NCI-H69 (cell line): ENCODE data around the gene CYYR1.

Experiments
- DNase-seq: peaks from one replicate; lab custom pipeline; 2025; lab: John Stamatoyannopoulos, UW

The CYYR1 gene

GRCh38 chr21:26572702-26573381 is at the start of gene CYYR1:
Gene CYYR1, minus strand, starts transcription at chr21:26573286. Its CDS starts 346 bp downstream, at chr21:26572940.
- DNase-seq = no peak

DNA sequence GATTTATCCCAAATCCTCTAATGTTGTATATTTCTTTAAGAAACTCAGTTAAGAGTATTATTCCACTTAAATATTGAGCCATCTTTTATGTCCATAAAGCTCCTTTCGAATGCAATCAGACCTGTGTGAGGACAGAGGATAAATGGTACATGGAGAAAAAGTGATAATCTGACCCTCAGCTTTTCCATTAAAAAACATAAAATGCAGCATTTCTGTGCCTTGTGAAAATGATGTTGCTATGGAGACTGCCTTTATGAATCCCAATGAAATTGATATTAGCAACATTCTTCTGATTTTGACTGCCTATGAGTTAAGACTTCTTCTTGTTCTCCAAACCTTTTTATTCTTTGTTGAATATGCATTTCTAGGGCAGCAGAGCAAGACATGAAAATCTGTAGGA is 44.1 kb upstream of the CYYR1 start:
- DNase-seq = no peak

DNA sequence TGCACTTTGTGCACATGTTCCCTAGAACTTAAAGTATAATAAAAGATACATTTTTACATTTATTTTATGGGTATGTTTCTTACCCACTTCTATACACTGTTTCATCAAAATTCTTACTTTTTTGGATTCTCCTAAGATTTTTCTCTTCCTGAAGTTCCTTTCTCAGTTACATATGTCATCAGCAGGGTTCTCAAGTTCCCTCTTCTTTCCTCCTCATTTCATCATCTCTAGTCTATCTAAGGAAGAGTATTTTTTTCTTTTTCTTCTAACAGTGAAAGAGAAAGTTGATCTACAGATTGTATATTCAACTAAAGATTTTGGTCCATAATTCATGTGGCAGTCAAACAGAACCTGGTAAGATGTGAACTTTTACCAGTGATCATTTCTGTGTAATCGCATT is 41.2 kb upstream of the CYYR1 start:
- DNase-seq = no peak

GRCh38 chr21:26599261-26599660 is 26.2 kb upstream of the CYYR1 start:
- DNase-seq = no peak

- DNase-seq = no peak
Measured at GRCh38 chr21:26597981-26598380, 24.9 kb upstream of the CYYR1 start.

DNA sequence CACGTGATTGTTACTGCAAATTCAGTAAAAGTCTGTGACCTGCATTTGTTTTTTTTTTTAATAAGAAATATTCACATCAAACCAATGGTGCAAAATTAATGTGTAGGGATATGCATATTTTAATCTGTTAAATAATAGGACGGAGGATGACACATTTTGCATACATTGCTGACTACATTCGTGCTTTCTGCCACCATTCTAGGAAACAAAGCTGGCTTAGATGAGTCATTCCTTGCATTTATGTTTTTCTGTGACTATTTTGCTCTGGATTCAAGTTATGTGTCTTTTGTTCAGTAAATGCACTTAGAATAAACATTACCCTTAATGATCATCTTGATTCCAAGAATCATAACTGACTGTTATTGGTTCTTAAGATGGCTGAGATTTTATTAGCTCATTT is 23.9 kb upstream of the CYYR1 start:
- DNase-seq = no peak

DNA sequence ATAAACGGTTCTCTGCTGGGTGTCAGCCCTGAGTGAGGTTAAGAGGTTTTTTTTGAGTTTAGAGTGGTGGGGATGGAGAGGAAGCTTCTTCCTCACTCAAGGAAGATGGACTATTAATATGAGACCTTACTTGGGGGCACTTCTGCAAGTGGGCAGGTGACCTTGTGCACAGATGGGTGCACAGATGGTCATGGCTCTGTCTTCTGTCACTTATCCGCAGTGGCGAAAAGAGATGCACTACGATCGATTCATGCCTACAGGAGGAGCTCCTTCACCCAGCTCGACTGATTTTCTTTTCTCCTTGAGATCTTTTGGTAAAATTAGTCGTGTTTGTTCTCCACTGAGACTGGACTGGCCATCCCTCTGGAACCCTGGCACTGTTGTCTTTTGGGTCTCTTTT is 22.9 kb upstream of the CYYR1 start:
- DNase-seq = no peak

GRCh38 chr21:26593800-26594199 is 20.7 kb upstream of the CYYR1 start:
- no peak for DNase-seq

DNA sequence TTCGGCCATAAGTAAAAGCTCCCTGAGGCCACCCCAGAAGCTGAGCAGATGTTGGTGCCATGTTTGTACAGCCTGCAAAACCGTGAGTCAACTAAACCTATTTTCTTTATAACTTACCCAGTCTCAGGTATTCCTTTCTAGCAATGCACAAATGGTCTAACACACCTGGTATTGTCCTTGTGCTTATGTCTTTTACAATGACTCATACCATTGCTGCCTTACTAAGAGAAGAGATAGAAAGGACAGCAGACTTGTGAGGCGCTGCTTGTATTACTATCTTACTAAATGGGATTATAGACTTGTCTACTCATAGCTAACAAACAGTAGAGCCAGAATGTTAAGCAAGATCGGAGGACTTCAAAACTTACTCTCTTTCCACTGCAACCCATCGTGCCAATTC is 18.5 kb upstream of the CYYR1 start:
- DNase-seq = no peak

GRCh38 chr21:26588446-26588845 is 15.4 kb upstream of the CYYR1 start:
- no peak for DNase-seq

GRCh38 chr21:26587736-26588201 is 14.7 kb upstream of the CYYR1 start:
- DNase-seq = no peak

- DNase-seq = no peak
Measured at GRCh38 chr21:26583769-26584168, 10.7 kb upstream of the CYYR1 start.

DNA sequence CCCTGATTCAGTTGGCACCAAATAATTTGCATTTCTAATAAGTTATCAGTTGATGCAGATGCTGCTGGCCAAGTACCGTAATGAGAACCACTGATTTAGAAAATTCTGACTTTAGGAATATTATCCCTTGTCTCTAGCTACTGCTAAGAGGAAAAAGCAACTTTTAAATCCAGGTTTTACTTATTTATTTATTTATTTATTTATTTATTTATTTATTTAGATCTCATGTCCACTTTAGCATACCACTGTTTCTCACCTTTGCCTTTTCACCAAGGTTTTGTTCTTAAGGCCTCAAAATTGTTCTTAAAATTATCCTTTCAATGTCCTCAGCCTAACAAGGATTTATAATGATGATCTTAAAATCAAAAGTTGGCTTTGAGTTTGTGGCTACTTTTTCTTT is 8.7 kb upstream of the CYYR1 start:
- no peak for DNase-seq

GRCh38 chr21:26572076-26572701 is 897 bp downstream of the CYYR1 start:
- no peak for DNase-seq

- DNase-seq = no peak
Measured at GRCh38 chr21:26570203-26570602, 2.9 kb downstream of the CYYR1 start.

DNA sequence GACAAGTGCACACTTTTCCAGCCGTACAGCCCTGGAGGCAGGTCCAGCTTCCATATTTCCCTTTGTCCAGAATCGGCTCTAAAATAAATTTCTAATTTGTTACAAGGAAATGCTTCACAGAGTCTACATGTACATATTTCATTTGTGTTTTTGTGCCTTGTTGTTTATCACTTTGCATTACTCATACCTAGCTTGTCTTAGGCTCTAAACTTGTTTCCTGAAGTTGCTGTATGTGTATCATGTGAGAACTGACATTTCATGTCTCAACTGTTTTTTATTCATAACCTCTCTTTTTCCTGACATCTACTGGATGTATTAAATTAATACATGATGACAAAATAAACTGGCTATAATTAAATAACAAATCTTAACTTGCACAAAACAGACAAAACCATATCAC is 7.5 kb downstream of the CYYR1 start:
- DNase-seq = no peak

GRCh38 chr21:26565111-26565510 is 8.0 kb downstream of the CYYR1 start:
- no peak for DNase-seq

- no peak for DNase-seq
Measured at GRCh38 chr21:26563856-26564503, 9.1 kb downstream of the CYYR1 start.

DNA sequence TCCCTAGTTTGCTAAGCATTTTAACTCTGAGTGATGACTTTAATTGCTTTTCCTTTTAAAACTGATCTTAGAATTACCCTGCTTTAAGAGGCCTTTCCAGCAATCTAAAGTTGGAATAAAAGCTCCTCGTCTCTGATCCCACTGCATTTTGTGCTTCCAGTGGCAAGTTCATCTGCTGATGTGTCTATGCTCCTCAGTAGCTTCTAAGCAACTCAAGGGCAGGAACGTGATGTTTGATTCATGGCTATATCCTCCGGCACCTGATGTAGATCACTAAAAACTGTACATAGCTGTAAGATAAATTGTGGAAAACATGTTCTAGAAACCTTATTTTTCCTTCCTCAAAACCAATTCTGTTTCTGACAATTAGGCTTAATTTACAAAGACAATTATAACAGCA is 12.5 kb downstream of the CYYR1 start:
- DNase-seq = no peak

DNA sequence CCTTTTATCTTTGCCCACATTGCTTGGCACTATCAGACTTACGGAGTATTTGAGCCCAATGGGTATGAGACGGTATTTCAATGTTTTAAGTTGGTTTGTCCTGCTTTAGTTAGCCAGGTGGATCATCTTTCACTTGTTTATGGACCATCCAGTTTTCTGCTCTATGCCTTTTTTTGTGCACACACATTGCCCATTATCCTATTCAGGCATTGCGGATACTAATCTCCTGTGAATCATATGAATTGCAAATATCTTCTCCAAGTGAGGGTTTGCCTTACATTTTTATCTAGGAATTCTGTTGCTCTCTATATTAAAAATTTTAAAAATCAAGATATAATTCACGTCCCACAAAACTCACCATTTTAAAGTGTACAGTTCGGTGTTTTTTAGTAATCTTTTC is 14.0 kb downstream of the CYYR1 start:
- no peak for DNase-seq

DNA sequence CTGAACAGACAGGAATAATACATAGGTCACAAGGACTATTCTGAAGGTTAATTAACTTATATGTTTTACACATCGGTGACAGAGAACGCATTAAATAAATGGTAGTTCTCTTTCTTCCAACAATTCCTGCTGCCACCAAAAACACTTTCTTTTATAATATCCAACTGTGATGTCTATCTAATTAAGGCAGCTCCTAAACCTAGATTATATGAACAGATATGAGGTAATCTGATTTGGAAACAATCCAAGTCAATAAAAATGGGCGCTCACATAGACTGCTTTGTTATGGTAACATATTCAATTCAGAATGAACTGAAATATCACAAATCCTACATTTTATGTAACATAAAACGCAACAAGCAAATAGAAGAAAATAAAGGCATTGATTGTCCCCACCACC is 16.0 kb downstream of the CYYR1 start:
- DNase-seq = peak; percentile 89

DNA sequence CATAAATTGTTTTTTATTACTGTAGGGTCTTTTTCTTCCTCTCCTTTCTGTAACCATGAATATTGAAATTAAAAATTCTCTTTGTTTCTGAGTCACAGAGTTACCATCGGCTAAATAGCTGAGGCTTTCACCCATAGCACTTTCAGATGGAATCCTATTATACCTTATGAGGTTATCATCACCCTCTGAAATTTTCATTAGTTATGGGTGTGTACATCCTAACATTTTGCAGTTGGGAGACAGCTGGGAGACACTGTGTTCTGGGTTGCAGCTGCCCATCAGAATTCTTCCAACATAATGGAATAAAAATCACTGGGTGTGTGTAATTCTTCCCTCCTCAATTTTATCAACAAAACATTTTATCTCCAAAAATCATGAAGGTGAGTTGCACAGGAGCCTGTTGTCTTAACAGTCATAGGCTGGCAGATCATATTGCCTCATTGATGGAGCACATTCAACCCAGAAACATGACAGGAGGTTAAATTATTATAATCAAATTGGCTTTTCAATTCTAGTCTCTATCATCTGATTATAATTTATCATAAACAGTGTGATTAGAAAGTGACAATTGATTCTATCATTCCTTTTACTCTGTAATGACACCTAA is 17.4 kb downstream of the CYYR1 start:
- DNase-seq = peak; percentile 36

- DNase-seq = peak; percentile 97
Measured at GRCh38 chr21:26554365-26554764, 18.7 kb downstream of the CYYR1 start.
